Transverse colon (tissue), 4 donors: Measurements from ENCODE around the gene BST1. TPM values are rescaled to one million over a fixed set of nuclear protein-coding genes. Genes with fewer than 3 reads are reported as not detected.

Experiments used
- DNase-seq: peaks from one replicate; pipeline ENCODE4 v3.0.0-alpha.2; 2019
- H3K27ac ChIP-seq, 4 donors: fragments of 200-600 bp; sonication (generic); 2 replicates each; pipeline ENCODE4 v1.5.1; 2016 to 2018; ENCODE audit warnings: inconsistent platforms in 4 of 4
- H3K27me3 ChIP-seq: fragments of 200-600 bp; sonication (generic); 2 replicates; pipeline ENCODE4 v1.5.1; 2017; ENCODE audit warnings: inconsistent platforms
- H3K36me3 ChIP-seq, 4 donors: fragments of 200-600 bp; sonication (generic); 2 replicates each; pipeline ENCODE4 v1.5.1; 2017 to 2019; ENCODE audit warnings: inconsistent platforms in 4 of 4
- H3K4me1 ChIP-seq, 4 donors: fragments of 200-600 bp; sonication (generic); 2 replicates each; pipeline ENCODE4 v1.5.1; 2017 to 2020; ENCODE audit warnings: inconsistent platforms in 4 of 4
- H3K4me3 ChIP-seq, 4 donors: fragments of 200-600 bp; sonication (generic); 1 replicate in 1 of 4; 2 replicates in 3 of 4; pipeline versions ENCODE4 v1.5.1 to v1.6.1; 2017 to 2019; ENCODE audit warnings: inconsistent platforms in 4 of 4
- H3K9me3 ChIP-seq, 2 donors: fragments of 200-600 bp; sonication (generic); 2 replicates each; pipeline ENCODE4 v1.5.1; 2017 to 2019; ENCODE audit warnings: inconsistent platforms in 2 of 2
- CTCF ChIP-seq, 5 experiments: fragments of 200-600 bp in 3 of 5; fragments of 450-650 bp in 2 of 5; sonication (generic) in 3 of 5; IDR thresholded peaks; 1 replicate in 2 of 5; 2 replicates in 3 of 5; pipeline ENCODE4 v1.5.1; 2016 to 2017; ENCODE audit warnings: antibody characterized with exemption in 5 of 5, inconsistent platforms in 3 of 5, mild to moderate bottlenecking in 2 of 5, moderate library complexity in 1 of 5
- EP300 ChIP-seq: sonication (generic); formaldehyde crosslinking; IDR thresholded peaks from one replicate; pipeline ENCODE4 v1.6.1; 2017; ENCODE audit warnings: antibody characterized with exemption, low read depth
- POLR2A ChIP-seq: fragments of 450-650 bp; IDR thresholded peaks from one replicate; pipeline ENCODE4 v1.6.1; 2016; ENCODE audit warnings: antibody characterized with exemption, mild to moderate bottlenecking, moderate library complexity
- POLR2AphosphoS5 ChIP-seq, 3 donors: sonication (generic); formaldehyde crosslinking; IDR thresholded peaks; one replicate each; pipeline ENCODE4 v1.6.1; 2016; ENCODE audit warnings: antibody characterized with exemption in 3 of 3
- WGBS, 2 donors: methylation state at CpG; one replicate each; pipeline ENCODE4 v1.1.5; 2018; ENCODE audit warnings: low coverage in 1 of 2; 5-methylcytosine and 5-hydroxymethylcytosine counted together
- in situ Hi-C, 4 donors: fragments of 200-750 bp; cut with MboI; loops; one replicate each; pipeline versions ENCODE4 v1.15.0 to v1.15.1; 2017; ENCODE audit warnings: low sequenced_read_pairs in 3 of 4, low pct_ligation_motif_present in 1 of 4, low pct_unique_long_range_greater_than_20kb in 1 of 4
- intact Hi-C: fragments of 100-400 bp; cut with DNase I; formaldehyde crosslinking; loops from one replicate; pipeline ENCODE4 v1.15.1; 2023; ENCODE audit warnings: low total_unique reads
- total RNA-seq, 4 donors: library from RNA; depleted of rRNA; stranded (reverse); fragments of >200 nt; gene quantifications; one replicate each; pipeline ENCODE4 v1.1.0, GENCODE V29; 2016

BST1 gene
- total RNA-seq, 4 donors from 2014 or later, result 4.3 to 19.4 TPM; not detected in 2

- Histone ChIP-seq H3K27me3 (no peaks in the 10 kb centered on the region), H3K4me1 (peaks cover 0 to 21% (median 8%) of the 10 kb centered on the region in 4 donors), H3K36me3 (no peaks in the 10 kb centered on the region), H3K4me3 (no peak overlapping the region), H3K27ac (no peak overlapping the region), H3K9me3 (no peaks in the 10 kb centered on the region)
- no peak for TF ChIP-seq CTCF (IDR thresholded peaks at IDR 0.05)
- TF ChIP-seq POLR2A, result no peak
- TF ChIP-seq EP300, result no peak
- TF ChIP-seq POLR2AphosphoS5 (IDR thresholded peaks at IDR 0.05), result no peak
- in situ Hi-C loops, result no loop called here
- DNase-seq, result no peak
- intact Hi-C loops, result no loop called here
- WGBS, 2 donors, result 50 to 67% methylated on average over 1 to 4 of the region's 4 CpGs
These were observed 71.2 kb downstream of the BST1 start for GRCh38 chr4:15774020-15774420.

GRCh38 chr4:15776871-15777648, 74.2 kb downstream of the BST1 start:
- TF ChIP-seq POLR2AphosphoS5 (IDR thresholded peaks at IDR 0.05) (no peak), EP300 (no peak), POLR2A (no peak), CTCF (IDR thresholded peaks at IDR 0.05) (no peak)
- Histone ChIP-seq H3K9me3 (no peaks in the 10 kb centered on the region), H3K4me1 (peaks cover 0 to 29% (median 11%) of the 10 kb centered on the region in 4 donors), H3K36me3 (no peaks in the 10 kb centered on the region), H3K4me3 (no peak overlapping the region), H3K27ac (no peak overlapping the region), H3K27me3 (no peaks in the 10 kb centered on the region)
- intact Hi-C loops (no loop called here), in situ Hi-C loops (no loop called here)
- 93 to 94% methylated on average over 4 to 5 of the region's 5 CpGs for WGBS, 2 donors
- DNase-seq, result no peak

GRCh38 chr4:15777697-15778288, 74.9 kb downstream of the BST1 start:
- in situ Hi-C loops (no loop called here), intact Hi-C loops (no loop called here)
- 69 to 86% methylated on average over 4 to 7 of the region's 7 CpGs for WGBS, 2 donors
- Histone ChIP-seq H3K27ac (peak overlapping the region in 2 of 4 donors; percentile 40 to 71), H3K36me3 (no peaks in the 10 kb centered on the region), H3K4me1 (peaks cover 0 to 24% (median 11%) of the 10 kb centered on the region in 4 donors), H3K9me3 (no peaks in the 10 kb centered on the region), H3K27me3 (no peaks in the 10 kb centered on the region), H3K4me3 (peak overlapping the region in 1 of 4 donors; percentile 66)
- DNase-seq, result no peak
- TF ChIP-seq CTCF (IDR thresholded peaks at IDR 0.05), result no peak

GRCh38 chr4:15778289-15779241, 75.7 kb downstream of the BST1 start, which contains the start of gene CD38:
TSS of gene CD38 (plus strand) at chr4:15778328. CDS start at chr4:15778415, 87 bp downstream.
- intact Hi-C loops, result no loop called here
- TF ChIP-seq POLR2A (peak; percentile 11), POLR2AphosphoS5 (IDR thresholded peaks at IDR 0.05) (peak in 1 of 3 donors; percentile 29), CTCF (IDR thresholded peaks at IDR 0.05) (no peak), EP300 (no peak)
- peak; percentile 68 for DNase-seq
- H3K27me3 ChIP-seq, result no peaks in the 10 kb centered on the region
- peaks cover 0 to 24% (median 11%) of the 10 kb centered on the region in 4 donors for H3K4me1 ChIP-seq
- H3K27ac ChIP-seq, result peak within 1 kb of the TSS; percentile 30 to 71 (median 52)
- WGBS, 2 donors, result 0 to 5% methylated on average over 3 to 40 of the region's 76 CpGs
- in situ Hi-C loops, result no loop called here
- H3K9me3 ChIP-seq, result no peaks in the 10 kb centered on the region
- H3K36me3 ChIP-seq, result no peaks in the 10 kb centered on the region
- H3K4me3 ChIP-seq, result peak within 1 kb of the TSS; percentile 21 to 66 (median 44)
